Stimulated activated CD4-positive, alpha-beta T cell treated with anti-CD3 and anti-CD28 coated beads, Interleukin-1b, Interleukin-23, amount 100 ng/mL, for 24 hours (primary cell): Measurements from ENCODE around the gene ANO4.
"Not testable (repeated sequence)": the region's sequence is repeated elsewhere in the genome, so short reads cannot be mapped to it uniquely, and the experiment has no call there.

Source experiments
- DNase-seq, 4 experiments: peaks; one replicate each; pipeline ENCODE4 v3.0.0-alpha.2; 2020; ENCODE audit warnings: low read depth in 4 of 4, low spot score in 1 of 4

The ANO4 gene

DNA sequence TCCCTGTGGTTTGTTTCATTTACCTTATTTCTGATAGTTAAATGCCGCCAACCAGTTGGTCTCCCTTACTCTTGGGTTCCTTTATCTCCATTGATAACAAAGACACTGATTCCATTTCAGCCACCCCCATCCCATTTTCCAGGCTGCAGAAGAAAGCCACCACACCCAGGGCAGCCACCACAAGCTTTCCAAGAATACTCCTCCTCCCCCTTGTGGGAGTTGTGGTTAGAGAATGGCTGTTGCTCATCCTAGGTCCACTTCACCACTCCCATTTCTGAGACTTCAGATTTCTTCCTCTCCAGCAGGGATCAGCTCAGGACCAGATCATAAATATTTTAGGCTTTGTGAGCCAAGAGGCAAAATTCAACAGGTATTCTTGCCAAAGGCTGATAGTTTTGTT lies 73.9 kb downstream of the ANO4 start:
- no peak for DNase-seq

DNA sequence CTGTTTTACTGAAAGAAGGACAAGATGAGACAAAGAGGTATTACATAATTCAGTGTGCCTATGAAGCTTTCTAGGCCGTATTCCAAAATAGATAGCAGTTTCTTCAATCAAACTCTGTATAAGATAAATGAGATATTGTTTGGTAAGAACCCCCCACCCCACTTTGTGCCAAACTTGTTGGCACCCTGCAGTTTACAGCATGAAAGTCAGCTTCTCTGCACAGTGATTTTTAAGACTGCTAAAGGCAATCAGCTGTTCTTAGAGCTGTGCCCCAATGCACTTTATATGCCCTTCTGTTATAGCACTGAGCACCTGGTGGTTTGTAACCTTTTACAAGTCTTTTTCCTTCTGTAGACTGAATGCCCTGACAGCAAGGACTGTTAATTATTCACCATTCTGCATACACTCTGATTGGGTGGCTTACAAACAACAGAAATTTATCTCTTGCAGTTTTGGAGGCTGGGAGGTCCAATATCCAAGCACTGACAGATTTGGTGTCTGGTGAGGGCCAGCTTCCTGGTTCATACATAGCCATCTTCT lies 76.7 kb downstream of the ANO4 start:
- DNase-seq = no peak

DNA sequence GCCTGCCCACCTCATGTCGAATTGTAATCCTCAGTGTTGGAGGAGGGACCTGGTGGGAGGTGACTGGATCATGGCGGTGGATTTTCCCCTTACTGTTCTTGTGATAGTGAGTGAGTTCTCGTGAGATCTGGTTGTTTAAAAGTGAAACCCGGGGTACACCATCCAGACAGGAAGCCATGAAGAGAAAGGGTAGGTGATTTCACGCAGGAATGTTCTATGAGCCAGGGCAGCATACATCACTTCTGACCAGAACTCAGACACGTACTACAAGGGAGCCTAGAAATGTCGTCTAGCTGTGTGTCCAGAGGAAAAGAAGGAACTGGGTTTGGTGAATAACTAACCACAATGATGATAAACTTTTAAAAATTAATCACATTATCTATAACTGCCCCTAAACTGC lies 80.6 kb downstream of the ANO4 start:
- no peak for DNase-seq

DNA sequence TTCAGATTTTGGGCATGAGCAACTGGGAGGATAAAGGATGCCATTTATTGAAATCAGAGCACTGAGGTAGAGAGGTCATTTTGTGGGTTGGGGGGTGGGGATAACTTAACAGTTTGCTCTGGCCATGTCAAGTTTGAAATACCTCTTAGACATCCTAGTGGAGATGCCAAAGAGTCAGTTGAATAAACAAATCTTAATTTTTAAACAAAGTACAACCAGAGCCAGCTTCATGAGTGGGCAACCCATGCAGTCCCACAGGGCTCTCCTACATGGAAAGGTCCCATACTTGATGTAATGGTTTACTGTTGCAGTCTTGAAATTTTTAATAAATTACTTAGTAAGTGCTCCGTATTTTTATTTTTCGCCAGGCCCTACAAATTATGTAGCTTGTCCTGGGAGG lies 81.2 kb downstream of the ANO4 start:
- DNase-seq = no peak

DNA sequence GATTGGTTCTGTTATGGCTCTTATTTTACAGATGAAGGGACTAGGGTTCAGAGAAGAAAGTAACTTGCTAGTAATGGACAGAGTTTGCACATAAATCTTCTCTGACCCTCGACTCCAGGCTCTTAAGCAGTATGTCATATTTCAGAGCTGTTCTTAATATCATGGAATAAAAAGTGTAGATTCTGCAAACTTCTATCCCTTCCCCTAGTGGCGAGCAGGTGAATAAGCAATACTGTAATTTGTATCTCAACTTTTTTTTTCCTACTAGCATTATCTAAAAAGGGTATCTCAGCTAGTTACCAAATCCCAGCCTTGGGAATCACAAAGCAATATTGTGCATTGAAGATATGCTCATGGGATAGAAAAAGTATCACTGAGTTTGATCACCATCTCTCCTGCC lies 83.2 kb downstream of the ANO4 start:
- DNase-seq = no peak

DNA sequence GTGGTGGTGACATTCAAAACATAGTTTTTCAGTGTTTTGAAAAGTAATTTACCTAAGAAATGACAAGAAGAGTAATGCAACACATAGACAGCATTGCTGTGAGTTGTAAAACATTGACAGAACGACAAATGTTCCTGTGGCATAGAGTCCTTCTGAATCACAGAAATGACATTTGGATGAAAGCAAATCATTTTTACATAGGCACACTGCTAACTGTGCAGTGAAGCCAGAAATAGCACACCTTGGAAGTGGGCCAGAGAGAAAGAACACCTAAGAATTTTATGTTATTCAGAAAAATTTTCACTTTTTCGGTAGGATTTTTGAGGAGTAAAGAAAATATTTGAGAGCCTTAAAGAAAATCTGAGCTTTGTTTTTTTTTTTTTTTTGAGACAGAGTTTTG lies 100.6 kb downstream of the ANO4 start:
- DNase-seq = no peak

DNA sequence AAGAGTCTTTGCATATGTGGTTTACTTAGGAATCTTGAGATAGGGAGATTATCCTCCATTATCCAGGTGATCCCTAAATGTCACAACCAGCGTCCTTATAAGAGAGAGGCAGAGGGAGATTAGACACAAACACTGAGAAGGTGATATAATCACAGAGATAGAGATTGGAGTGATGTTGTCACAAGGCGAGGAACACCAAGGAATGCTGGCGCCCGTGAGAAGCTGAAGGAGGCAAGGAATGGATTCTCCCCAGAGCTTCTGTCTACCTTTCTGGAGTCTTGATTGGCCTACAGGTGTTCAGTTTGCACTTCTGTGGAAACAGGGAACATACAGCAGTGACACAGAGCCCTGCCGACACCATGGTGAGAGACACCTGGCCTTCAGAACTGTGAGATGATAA lies 101.6 kb downstream of the ANO4 start:
- DNase-seq = no peak

DNA sequence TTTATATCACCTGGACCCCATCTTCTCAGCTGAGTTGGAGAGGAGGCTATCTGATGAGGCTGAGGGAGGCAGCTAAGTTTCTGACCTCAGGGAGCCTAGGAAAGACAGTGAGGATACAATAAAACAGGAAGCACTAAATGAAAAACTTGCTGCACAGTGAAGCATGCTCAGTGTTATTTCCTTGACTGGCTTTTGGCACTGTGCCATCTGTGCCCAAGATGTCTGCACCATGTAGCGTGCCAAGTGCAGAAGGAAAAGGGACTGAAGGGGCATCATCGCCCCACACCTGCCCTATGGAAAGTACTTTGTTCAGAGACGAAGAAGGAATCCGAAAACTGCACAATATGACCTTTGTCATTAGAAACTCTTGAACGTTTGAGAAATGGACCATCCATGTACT lies 102.7 kb downstream of the ANO4 start:
- DNase-seq = no peak

DNA sequence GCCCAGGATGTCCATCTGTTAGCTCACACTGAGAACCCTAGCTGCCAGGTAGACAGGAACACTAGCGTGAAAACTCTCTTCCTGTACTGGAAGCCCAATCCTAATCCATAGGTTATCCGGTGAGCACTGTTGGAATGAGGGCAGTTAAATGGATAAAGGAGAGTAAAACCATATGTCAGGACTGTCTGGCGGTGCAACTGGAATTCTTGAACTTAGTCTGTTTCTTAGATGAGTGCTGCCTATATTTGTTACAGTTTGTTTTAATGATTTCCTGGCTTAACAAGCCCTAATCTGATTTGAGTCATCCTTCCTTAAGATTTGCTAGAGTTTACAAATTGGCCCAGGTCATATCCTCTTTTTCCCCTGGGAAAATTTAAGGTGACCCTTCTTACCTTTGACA lies 104.7 kb downstream of the ANO4 start:
- DNase-seq = no peak

DNA sequence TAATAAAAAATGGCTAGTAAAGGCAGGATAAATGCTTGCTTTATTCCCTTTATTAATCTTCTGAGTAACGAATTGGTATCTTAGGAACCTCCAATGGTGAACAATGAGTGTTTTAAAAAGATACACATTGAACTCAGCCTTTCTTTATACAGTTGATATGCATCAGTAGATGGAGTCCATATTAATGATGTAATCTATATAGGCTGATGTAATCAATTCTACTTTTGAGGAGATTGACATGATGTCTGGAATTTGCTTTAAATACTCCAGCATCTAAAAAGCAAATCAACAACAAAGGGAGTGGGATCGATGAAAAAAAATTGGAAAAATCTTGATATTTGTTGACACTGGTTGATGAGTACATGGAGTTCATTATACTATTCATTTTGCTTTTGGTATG lies 106.2 kb downstream of the ANO4 start:
- DNase-seq = no peak

DNA sequence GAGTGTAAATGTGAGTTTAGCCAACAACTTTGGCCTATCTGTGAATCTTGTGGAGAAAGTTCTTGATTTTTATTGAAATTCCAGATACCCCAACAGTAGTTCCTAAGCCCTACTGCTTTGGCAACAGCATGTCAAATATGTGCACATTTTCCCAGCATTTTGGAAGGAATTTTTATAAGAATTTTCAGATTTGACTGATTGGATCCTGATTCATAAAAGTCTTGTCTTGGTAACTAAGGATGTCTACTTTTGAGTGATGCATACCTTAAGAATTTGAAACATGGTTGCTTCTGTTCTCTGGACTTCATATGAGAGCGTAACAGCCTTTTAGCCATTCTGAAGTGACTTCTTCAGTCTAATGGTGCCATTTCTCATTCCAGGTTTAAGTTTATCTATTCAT lies 106.7 kb downstream of the ANO4 start:
- DNase-seq = no peak

DNA sequence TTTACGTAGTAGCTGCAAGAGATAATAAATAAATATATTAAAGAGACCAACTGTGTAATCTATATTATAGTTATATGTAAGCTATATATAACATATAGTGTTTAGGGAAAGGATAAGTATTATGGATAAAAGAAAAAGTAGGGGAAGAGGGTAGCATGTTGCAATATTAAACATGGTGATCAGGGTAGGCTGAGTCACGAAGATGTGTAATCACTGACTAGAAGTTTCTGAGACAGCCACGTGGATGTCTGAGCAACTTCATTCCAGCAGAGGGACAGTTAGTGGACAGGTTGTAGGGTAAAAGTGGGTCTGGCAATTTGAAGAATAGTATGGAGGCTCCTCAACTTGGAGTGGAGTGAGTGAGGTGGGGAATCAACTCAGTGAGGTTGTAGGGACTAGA lies 109.7 kb downstream of the ANO4 start:
- no peak for DNase-seq

DNA sequence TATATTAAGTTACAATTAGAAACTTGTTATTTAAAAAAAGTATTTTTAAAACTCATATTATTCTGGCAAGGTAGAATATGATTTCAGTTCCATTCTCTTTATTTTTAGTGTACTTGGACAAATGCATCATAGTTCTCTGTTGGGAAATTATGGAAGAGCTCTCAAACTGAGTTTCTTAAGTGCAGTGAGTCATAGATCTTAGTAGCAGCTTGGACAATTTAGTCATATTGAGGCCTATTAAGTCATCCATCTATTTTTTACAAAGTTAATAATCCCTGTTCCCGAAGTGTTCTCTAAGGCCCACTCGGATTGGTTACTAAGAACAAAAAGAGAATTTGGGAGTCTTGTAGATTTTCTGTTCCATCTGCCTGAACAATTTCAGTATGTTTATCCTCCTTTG lies 113.9 kb downstream of the ANO4 start:
- no peak for DNase-seq

DNA sequence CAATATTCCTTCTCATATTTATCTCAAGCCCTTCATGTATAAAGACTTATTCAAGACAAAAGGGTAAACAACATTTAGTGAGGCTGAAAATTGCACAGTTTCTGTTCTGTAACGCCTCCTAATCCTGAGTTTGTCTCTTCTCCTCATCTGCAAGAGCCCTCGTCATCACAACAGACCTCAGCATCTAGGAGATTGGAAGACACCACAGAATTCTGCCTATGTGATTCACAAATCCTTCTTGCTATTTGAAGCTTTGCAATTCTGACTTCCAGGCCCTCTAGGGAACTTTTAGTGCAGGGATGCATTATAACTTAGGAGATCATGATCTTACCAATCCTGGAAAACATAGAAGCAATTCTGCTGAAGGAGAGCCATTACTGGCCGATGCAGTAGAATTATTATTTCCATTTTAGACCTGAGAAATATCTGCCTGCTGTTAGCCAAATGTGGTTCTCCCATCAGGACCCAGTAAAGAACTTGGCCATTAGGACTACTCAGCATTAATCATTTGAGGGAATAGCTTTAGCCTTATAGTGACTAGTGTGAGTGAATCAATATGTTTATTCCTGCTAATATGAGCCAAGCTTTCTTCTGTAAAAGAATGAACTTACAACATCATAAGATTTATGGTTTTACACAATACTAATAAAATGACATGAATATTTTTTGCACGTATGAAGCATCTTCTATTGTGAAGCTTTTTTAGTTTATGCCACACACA lies 119.5 kb downstream of the ANO4 start:
- DNase-seq = no peak

DNA sequence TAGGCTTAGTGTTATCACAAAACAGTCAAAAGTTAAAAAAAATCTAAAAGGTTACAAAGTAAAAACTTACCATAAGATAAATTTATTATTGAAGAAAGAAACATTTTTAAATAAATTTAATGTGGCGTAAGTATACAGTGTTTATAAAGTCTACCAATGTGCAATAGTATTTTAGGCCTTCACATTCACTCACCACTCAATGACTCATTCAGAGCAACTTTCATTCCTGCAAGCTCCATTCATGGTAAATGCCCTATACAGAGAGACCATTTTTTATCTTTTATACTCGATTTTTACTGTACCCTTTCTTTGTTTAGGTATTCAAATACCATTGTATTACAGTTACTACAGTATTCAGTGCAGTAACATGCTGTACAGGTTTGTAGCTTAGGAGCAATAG lies 124.5 kb downstream of the ANO4 start:
- DNase-seq = no peak

DNA sequence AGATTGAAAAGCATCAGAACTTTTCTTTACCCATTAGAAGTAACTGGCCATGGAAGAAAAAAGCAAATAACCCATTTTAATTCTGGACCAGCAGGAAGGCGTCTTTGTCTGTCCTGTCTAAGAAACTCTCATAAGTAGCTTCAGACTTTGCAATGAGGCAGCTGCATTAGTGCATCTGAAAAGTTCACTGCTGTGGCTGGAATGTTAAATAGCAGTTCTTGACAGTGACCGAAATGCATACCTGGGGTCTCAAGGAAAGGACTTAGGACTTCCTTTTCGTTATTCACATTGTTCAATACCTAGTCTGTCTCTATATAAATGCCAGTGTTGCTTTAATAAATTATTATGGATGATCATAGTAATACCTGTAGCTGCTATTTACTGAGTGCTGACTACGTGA lies 125.9 kb downstream of the ANO4 start:
- no peak for DNase-seq

DNA sequence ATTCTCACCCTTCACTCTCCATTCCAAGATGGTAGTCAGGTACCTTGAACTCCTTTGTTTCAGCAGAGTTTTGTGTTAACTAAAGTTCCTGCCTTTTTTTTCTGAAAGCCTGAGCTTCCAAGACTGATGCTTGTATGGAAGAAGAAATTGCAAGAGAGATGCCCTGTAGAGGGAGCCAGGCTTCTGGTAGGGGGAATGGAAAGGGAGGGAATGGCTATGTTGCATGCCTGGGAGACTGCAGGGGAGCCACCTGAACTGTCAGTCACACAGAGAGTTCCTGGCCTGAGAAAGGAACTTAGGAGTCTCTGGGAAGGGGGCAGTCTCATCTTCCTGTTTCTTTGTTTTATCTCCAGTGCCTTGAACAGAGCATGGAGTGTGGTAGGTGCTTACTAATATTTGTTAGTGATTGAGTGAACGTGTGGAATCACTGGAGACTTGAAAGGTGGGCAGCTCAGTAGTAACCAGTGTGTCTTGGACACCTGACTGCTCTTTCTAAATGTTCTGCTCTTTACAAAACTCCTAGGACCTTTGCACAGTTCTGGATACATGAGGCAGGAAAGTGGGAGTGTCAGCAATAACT lies 132.2 kb downstream of the ANO4 start:
- DNase-seq = no peak

DNA sequence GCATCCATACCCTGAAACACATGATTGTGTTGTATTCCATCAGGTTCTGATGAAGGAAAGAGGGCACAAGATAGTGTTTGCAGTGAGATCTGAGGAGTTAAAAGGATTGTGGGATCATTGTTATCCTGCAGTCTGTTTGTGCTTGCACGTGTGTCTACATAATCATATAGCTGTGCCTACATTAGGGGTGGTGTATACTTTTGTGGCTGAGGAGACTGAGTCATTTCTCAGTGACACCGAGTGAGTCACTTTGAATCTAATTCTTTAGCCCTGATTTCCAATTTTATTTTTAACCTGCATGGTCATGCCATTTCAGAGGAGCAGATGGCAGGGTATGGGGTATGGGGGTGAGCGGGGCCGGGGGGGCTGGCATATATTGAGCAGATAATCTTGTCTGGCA lies 133.2 kb downstream of the ANO4 start:
- no peak for DNase-seq

DNA sequence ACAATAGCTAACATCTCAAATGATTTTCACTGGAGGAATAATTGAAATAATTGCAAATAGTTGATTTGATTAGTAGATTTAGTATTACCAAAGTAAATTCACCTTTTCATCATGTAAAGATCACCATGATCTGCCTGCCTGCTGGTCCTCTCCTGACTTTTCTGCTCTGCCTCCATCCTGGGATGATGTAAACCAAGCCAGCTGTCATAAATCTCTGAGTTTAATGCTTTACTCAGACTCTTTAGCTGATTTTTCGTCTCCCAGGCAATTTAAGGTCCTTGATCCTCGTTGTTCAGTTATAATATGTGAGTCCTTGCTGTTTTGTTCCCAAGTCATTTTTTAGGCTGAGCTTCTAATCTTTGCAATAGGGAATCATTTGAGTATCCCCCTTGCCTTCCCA lies 138.0 kb downstream of the ANO4 start:
- no peak for DNase-seq

DNA sequence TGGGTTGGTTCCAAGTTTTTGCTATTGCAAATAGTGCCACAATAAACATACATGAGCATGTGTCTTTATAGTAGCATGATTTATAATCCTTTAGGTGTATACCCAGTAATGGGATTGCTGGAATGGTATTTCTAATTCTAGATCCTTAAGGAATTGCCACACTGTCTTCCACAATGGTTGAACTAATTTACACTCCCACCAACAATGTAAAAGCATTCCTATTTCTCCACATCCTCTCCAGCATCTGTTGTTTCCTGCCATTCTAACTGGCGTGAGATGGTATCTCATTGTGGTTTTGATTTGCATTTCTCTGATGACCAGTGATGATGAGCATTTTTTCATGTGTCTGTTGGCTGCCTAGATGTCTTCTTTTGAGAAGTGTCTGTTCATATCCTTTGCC lies 139.0 kb downstream of the ANO4 start:
- not testable (repeated sequence) for DNase-seq

DNA sequence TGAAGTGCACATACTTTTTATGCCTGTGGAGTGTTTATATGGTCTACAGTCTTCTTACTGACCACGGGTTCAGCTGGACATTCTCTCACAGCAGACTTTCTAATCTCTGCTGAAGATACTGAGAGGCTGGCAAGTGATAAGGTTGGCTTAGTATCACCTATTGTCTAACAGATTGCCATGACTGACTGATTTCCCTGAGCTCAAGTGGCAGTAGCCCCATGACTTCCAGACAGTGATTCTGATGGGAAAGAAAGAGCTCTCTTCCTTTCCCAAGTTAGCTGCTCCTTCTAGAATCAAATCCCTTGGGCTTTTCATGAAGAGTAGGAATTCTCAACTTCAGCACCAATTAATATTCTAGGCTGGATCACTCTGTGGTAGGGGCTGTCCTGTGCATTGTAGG lies 141.4 kb downstream of the ANO4 start:
- no peak for DNase-seq

DNA sequence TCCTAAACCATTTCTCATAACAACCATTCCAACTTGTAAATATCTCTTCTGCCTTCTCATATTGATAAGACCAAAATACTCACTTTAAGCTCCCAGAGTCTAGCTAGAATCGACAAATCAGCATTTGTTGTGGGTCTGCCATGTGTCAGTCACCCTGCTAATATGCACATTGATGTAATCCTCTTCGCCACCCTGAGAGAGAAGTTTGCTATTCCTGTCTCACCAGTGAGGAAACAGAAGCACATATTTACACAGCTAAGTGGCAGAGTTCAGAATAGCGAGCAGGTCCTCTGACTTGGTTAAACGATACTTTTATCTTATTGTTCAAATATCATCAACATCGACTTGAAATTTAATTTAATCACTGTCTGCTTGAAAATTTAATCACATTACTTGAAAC lies 142.1 kb downstream of the ANO4 start:
- DNase-seq = no peak

DNA sequence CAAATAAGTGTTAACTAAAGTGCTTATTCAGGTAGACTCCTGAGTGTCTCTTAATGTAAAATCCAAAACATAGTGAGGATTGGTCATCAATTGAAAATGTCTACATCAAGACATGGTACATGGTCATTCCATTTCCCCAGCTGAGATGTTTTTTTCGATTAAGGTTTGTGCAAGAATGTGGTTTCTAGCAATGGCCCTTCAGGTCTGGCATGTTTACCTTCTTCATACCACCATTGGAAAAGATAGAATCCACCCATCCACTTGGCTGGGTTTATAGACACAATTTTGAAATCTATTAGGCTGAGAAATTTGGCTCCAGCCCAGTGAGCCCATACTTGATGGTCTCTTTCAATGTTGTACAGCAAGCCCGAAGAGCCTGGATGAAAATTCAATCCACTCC lies 145.9 kb downstream of the ANO4 start:
- no peak for DNase-seq
